Fibroblast of the aortic adventitia (primary cell): ENCODE results near the gene FRY. TPM values are rescaled to one million over a fixed set of nuclear protein-coding genes. Genes with fewer than 3 reads are reported as not detected.
"Not testable (repeated sequence)": the region's sequence is repeated elsewhere in the genome, so short reads cannot be mapped to it uniquely, and the experiment has no call there.

Experiments used
- DNase-seq: peaks from one replicate; pipeline ENCODE4 v3.0.0-alpha.2; 2010; ENCODE audit warnings: low read depth
- H3K4me3 ChIP-seq: 2 replicates; pipeline ENCODE4 v1.5.1; 2011; ENCODE audit warnings: low read depth, mild to moderate bottlenecking, control low read depth, low read length, moderate library complexity
- CTCF ChIP-seq: IDR thresholded peaks from 2 replicates; pipeline ENCODE4 v1.5.1; 2011; ENCODE audit warnings: mild to moderate bottlenecking, low read length, control low read depth, inconsistent platforms; ENCODE audit not compliant: insufficient read depth
- total RNA-seq: library from RNA; depleted of rRNA; stranded (reverse); fragments of >200 nt; gene quantifications from 2 replicates; pipeline ENCODE4 v1.2.3, GENCODE V29; 2012; ENCODE audit warnings: low replicate concordance

Gene FRY
- total RNA-seq, 1 donor, result 4.3 TPM

- H3K4me3 ChIP-seq, result no peak overlapping the region
- no peak for DNase-seq
- TF ChIP-seq CTCF, result no peak
These were observed 35.0 kb upstream of the FRY start for GRCh38 chr13:31996601-31997000.

GRCh38 chr13:31997641-31998040, 33.9 kb upstream of the FRY start:
- no peak for DNase-seq
- H3K4me3 ChIP-seq, result no peak overlapping the region
- no peak for TF ChIP-seq CTCF

- no peak overlapping the region for H3K4me3 ChIP-seq
- peak; percentile 44 for DNase-seq
These were observed 33.4 kb upstream of the FRY start for GRCh38 chr13:31998131-31998530.

GRCh38 chr13:32000754-32001153, 30.8 kb upstream of the FRY start:
- not testable (repeated sequence) for H3K4me3 ChIP-seq, DNase-seq

More at GRCh38 chr13:31998131-31998530, 33.4 kb upstream of the FRY start:
- no peak for TF ChIP-seq CTCF

GRCh38 chr13:32001154-32001768, 30.3 kb upstream of the FRY start:
- peak; percentile 62 for DNase-seq
- no peak overlapping the region for H3K4me3 ChIP-seq
- peak; percentile 53 for TF ChIP-seq CTCF

- H3K4me3 ChIP-seq, result no peak overlapping the region
- DNase-seq, result no peak
- no peak for TF ChIP-seq CTCF
These were observed 29.8 kb upstream of the FRY start for GRCh38 chr13:32001769-32002168.

- H3K4me3 ChIP-seq, result no peak overlapping the region
- no peak for DNase-seq
- no peak for TF ChIP-seq CTCF
These were observed 28.7 kb upstream of the FRY start for GRCh38 chr13:32002873-32003272.
